Testis (tissue), 3 donors: ENCODE measurements around the gene MMRN2. TPM values are rescaled to one million over a fixed set of nuclear protein-coding genes. Genes with fewer than 3 reads are reported as not detected.
"Not testable (repeated sequence)": the region's sequence is repeated elsewhere in the genome, so short reads cannot be mapped to it uniquely, and the experiment has no call there.

ENCODE experiments used
- DNase-seq: peaks from one replicate; pipeline ENCODE4 v3.0.0-alpha.2; 2019
- H3K27ac ChIP-seq, 2 donors: fragments of 200-600 bp; sonication (generic); one replicate each; pipeline ENCODE4 v1.5.1; 2019
- H3K27me3 ChIP-seq: fragments of 200-600 bp; sonication (generic); one replicate; pipeline ENCODE4 v1.5.1; 2019
- H3K36me3 ChIP-seq: fragments of 200-600 bp; sonication (generic); one replicate; pipeline ENCODE4 v1.5.1; 2017; ENCODE audit warnings: low read depth; ENCODE audit errors: missing control alignments
- H3K4me1 ChIP-seq: fragments of 200-600 bp; sonication (generic); one replicate; pipeline ENCODE4 v1.5.1; 2019
- H3K4me3 ChIP-seq, 2 donors: fragments of 200-600 bp; sonication (generic); one replicate each; pipeline ENCODE4 v1.5.1; 2017 to 2019
- H3K9me3 ChIP-seq: fragments of 200-600 bp; sonication (generic); one replicate; pipeline ENCODE4 v1.5.1; 2017
- POLR2A ChIP-seq: fragments of 450-650 bp; IDR thresholded peaks from one replicate; pipeline ENCODE4 v1.6.1; 2017; ENCODE audit warnings: antibody characterized with exemption, mild to moderate bottlenecking, moderate library complexity
- WGBS, 2 donors: methylation state at CpG; one replicate each; pipeline ENCODE4 v1.1.5; 2018; 5-methylcytosine and 5-hydroxymethylcytosine counted together
- intact Hi-C: fragments of 100-400 bp; cut with DNase I; formaldehyde crosslinking; loops from one replicate; pipeline ENCODE4 v1.15.1; 2023; ENCODE audit warnings: low total_unique reads
- polyA plus RNA-seq: library from polyadenylated mRNA; stranded (reverse); fragments of 350-450 nt; fragmentation: Illumina TruSeq; extraction: RNeasy Lipid Tissue Mini Kit (QIAGEN cat#74804); gene quantifications from one replicate; pipeline ENCODE4 v1.2.3, GENCODE V29; 2014; ENCODE audit warnings: low read depth, low replicate concordance; ENCODE audit not compliant: insufficient read depth
- total RNA-seq, 2 donors: library from RNA; depleted of rRNA; stranded (reverse); fragments of >200 nt; gene quantifications; one replicate each; pipeline ENCODE4 v1.2.3, GENCODE V29; 2016
- TF ChIP-seq, protein P1 (sequence below), 3 experiments: fragments of 450-650 bp in 2 of 3; fragments of 200-600 bp in 1 of 3; sonication (generic) in 1 of 3; IDR thresholded peaks; one replicate each; pipeline ENCODE4 v1.5.1; 2016 to 2019; ENCODE audit warnings: antibody characterized with exemption in 3 of 3, mild to moderate bottlenecking in 2 of 3, moderate library complexity in 1 of 3

Gene MMRN2
- total and polyA plus RNA-seq, 3 donors from 2014 or later: 14.9 to 21.2 (median 19.1) TPM

DNA sequence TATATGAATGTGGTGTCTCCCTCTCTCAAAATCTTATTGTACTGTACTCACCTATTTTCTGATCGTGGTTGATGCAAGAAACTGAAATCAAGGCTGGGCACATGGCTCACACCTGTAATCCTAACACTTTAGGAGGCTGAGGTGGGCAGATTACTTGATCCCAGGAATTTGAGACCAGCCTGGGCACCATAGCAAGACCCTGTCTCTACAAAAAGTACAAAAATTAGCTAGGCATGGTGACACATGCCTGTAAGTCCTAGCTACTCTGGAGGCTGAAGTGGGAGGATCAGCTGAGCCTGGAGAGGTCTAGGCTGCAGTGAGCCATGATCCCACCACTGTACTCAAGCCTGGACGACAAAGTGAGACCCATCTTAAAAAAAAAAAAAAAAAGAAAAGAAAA, 16.0 kb downstream of the MMRN2 start:
- intact Hi-C loops: no loop called here
- no peak for DNase-seq
- Histone ChIP-seq H3K27me3 (no peaks in the 10 kb centered on the region), H3K4me1 (peaks cover 22% of the 10 kb centered on the region), H3K27ac (no peak overlapping the region), H3K9me3 (no peaks in the 10 kb centered on the region), H3K36me3 (no peaks in the 10 kb centered on the region), H3K4me3 (no peak overlapping the region)
- TF ChIP-seq, protein P1, sequence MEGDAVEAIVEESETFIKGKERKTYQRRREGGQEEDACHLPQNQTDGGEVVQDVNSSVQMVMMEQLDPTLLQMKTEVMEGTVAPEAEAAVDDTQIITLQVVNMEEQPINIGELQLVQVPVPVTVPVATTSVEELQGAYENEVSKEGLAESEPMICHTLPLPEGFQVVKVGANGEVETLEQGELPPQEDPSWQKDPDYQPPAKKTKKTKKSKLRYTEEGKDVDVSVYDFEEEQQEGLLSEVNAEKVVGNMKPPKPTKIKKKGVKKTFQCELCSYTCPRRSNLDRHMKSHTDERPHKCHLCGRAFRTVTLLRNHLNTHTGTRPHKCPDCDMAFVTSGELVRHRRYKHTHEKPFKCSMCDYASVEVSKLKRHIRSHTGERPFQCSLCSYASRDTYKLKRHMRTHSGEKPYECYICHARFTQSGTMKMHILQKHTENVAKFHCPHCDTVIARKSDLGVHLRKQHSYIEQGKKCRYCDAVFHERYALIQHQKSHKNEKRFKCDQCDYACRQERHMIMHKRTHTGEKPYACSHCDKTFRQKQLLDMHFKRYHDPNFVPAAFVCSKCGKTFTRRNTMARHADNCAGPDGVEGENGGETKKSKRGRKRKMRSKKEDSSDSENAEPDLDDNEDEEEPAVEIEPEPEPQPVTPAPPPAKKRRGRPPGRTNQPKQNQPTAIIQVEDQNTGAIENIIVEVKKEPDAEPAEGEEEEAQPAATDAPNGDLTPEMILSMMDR (IDR thresholded peaks at IDR 0.05): no peak
- TF ChIP-seq POLR2A: no peak
- 79 to 83% methylated on average over 2 of the region's 2 CpGs for WGBS, 2 donors

DNA sequence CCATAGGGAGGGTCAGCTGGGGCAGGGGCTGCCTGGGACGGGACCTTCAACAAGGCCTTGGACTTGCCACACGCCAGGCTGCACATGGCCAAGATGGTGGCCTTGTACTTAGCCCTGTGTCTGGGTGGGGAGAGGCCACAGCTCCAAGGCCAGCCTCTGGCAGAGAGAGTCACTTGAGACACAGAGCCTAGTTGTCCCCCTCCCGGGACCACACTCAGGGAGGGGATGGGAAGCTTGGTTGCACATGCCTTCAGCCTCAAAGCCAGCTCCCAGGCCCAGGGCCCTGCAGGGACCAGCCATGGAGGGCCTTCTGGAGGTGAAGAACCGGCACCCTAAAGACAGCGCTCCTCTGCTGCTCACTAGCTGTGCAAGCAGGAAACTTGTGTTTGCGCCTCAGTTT, 16.7 kb downstream of the MMRN2 start:
- TF ChIP-seq POLR2A: no peak
- TF ChIP-seq, protein P1 (IDR thresholded peaks at IDR 0.05): no peak
- intact Hi-C loops: no loop called here

DNA sequence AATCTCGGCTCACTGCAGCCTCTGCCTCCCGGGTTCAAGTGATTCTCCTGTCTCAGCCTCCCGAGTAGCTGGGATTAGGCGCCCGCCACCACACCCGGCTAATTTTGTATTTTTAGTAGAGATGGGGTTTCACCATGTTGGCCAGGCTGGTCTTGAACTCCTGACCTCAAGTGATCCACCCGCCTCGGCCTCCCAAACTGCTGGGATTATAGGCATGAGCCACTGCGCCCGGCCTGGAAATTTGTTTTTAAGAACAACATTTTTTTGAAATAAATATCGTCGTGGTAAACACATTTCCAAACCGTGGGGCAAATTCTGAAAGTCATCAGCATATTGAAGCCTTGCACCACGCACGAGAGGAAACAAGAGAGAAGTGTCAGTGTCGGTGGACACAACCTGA, 17.3 kb downstream of the MMRN2 start:
- H3K36me3 ChIP-seq, H3K4me3 ChIP-seq, H3K27me3 ChIP-seq, intact Hi-C loops, H3K9me3 ChIP-seq, DNase-seq, H3K27ac ChIP-seq: not testable (repeated sequence)
- 84 to 89% methylated on average over 16 of the region's 16 CpGs for WGBS, 2 donors
- H3K4me1 ChIP-seq: peaks cover 10% of the 10 kb centered on the region

More for the DNA sequence above, 16.7 kb downstream of the MMRN2 start:
- no peaks in the 10 kb centered on the region for H3K9me3 ChIP-seq
- no peaks in the 10 kb centered on the region for H3K36me3 ChIP-seq
- no peak overlapping the region for H3K4me3 ChIP-seq
- DNase-seq: no peak
- H3K27ac ChIP-seq: no peak overlapping the region
- H3K27me3 ChIP-seq: no peaks in the 10 kb centered on the region
- 76 to 79% methylated on average over 3 to 6 of the region's 6 CpGs for WGBS, 2 donors
- peaks cover 15% of the 10 kb centered on the region for H3K4me1 ChIP-seq

DNA sequence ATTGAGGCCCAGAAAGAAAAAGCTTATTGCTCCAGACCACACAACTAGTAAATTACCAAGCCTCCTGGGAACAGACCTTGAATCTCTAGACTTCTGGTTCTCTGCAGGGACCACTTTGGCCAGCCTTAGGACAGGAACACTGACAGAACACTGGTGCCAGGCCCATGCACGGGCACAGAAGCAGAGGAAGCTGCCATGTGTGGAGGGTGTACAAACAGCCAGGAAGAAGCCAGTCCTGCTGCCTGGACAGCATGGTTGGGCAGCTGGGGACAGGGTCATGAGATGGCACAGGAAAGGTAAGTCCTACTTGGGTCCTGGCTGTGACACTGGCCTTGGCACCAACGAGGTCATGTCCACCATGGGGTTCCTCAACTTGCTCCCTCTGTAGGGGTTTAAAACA, 19.2 kb downstream of the MMRN2 start:
- intact Hi-C loops: no loop called here
- H3K27ac ChIP-seq: no peak overlapping the region
- no peak for TF ChIP-seq POLR2A
- TF ChIP-seq, protein P1 (IDR thresholded peaks at IDR 0.05): no peak
- H3K4me1 ChIP-seq: peaks cover under 1% of the 10 kb centered on the region
- H3K27me3 ChIP-seq: no peaks in the 10 kb centered on the region
- no peak overlapping the region for H3K4me3 ChIP-seq
- H3K36me3 ChIP-seq: no peaks in the 10 kb centered on the region
- DNase-seq: no peak
- 36 to 72% methylated on average over 2 of the region's 2 CpGs for whole genome bisulfite sequencing, 2 donors
- H3K9me3 ChIP-seq: no peaks in the 10 kb centered on the region

DNA sequence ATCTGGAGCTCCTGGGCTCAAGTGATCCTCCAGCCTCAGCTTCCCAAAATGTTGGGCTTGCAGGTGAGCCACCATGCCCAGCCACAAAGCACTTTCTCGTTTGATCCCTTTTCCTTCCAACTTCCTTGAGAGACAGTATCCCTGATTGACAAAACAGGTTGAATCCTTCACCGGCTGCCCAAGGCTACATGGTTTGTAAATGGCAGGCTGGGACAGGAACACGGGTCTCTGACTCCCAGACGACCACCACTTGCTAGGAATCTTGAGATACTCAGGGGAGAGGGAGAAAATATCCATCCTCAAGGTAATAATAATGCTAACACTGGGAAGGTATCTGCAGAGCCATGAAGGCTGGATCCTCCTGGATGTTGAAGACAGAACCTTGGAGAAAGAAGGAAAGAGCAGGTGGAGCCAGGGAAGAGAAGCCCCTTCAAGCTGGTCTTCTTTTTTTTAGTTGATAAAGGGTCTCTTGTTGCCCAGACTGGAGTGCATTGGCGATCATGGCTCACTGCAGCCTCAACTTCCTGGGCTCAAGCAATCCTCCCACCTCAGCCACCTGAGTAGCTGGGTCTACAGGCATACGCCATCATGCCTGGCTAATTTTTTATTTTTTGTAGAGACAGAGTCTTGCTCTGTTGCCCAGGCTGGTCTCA, 19.8 kb downstream of the MMRN2 start:
- Histone ChIP-seq H3K4me3 (no peak overlapping the region), H3K36me3 (no peaks in the 10 kb centered on the region), H3K9me3 (no peaks in the 10 kb centered on the region), H3K27ac (no peak overlapping the region), H3K27me3 (no peaks in the 10 kb centered on the region), H3K4me1 (no peaks in the 10 kb centered on the region)
- 71 to 78% methylated on average over 6 of the region's 6 CpGs for WGBS, 2 donors
- intact Hi-C loops: no loop called here
- TF ChIP-seq, protein P1 (IDR thresholded peaks at IDR 0.05): no peak
- no peak for TF ChIP-seq POLR2A
- DNase-seq: no peak
